ENCODE results near the gene LOXL1.

LOXL1 gene

GRCh38 chr15:73996267-73996666 lies 70.0 kb downstream of the LOXL1 start:
- H3K9me3 ChIP-seq, result no peaks in the 10 kb centered on the region
- peaks cover 4% of the 10 kb centered on the region; the same call in 1 of the 2 replicates for H3K4me1 ChIP-seq
- no peak for DNase-seq
- H3K27me3 ChIP-seq, result no peaks in the 10 kb centered on the region
- peaks cover 2% of the 10 kb centered on the region; the same call in 1 of the 2 replicates for H3K36me3 ChIP-seq
- no peak for TF ChIP-seq CTCF (IDR thresholded peaks at IDR 0.05; ENCODE audit: low read depth, low read length)
- no peak overlapping the region for H3K4me3 ChIP-seq (ENCODE audit: low read depth, low read length)

DNA sequence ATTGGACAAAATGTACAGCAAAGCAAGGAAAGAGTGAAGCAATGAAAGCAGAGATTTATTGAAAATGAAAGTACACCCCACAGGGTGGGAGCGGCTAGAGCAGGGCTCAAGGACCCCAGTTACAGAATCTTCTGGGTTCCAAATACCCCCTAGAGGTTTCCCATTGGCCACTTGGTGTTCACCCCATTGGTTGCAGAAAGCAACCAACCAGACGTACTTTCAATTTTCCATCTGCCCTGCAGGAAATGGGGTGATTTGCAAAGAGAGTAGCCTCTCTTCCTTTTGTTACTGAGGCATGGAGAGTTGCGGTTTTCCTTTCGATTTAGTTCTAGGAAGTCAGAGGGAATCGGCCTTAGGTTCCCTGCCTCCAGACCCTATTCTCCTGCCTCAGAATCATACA lies 70.7 kb downstream of the LOXL1 start:
- Histone ChIP-seq H3K4me1 (peaks cover 4% of the 10 kb centered on the region; the same call in 1 of the 2 replicates), H3K4me3 (ENCODE audit: low read depth, low read length) (no peak overlapping the region), H3K27me3 (no peaks in the 10 kb centered on the region), H3K9me3 (no peaks in the 10 kb centered on the region), H3K36me3 (peaks cover 2% of the 10 kb centered on the region; the same call in 1 of the 2 replicates)
- TF ChIP-seq CTCF (IDR thresholded peaks at IDR 0.05; ENCODE audit: low read depth, low read length), result no peak
- no peak for DNase-seq

- Histone ChIP-seq H3K4me1 (no peaks in the 10 kb centered on the region), H3K4me3 (ENCODE audit: low read depth, low read length) (no peak overlapping the region), H3K9me3 (no peaks in the 10 kb centered on the region), H3K36me3 (peaks cover 2% of the 10 kb centered on the region; the same call in 1 of the 2 replicates), H3K27me3 (no peaks in the 10 kb centered on the region)
- no peak for DNase-seq
- TF ChIP-seq CTCF (IDR thresholded peaks at IDR 0.05; ENCODE audit: low read depth, low read length), result no peak
Observed at GRCh38 chr15:73997986-73998385, 71.7 kb downstream of the LOXL1 start.

Measured in BE2C (cell line).